ENCODE results near the gene RAB5IF. TPM values are rescaled to one million over a fixed set of nuclear protein-coding genes. Genes with fewer than 3 reads are reported as not detected.
"Not testable (repeated sequence)": the region's sequence is repeated elsewhere in the genome, so short reads cannot be mapped to it uniquely, and the experiment has no call there.

Gene RAB5IF
- total RNA-seq, 1 donor = 59.7 TPM

DNA sequence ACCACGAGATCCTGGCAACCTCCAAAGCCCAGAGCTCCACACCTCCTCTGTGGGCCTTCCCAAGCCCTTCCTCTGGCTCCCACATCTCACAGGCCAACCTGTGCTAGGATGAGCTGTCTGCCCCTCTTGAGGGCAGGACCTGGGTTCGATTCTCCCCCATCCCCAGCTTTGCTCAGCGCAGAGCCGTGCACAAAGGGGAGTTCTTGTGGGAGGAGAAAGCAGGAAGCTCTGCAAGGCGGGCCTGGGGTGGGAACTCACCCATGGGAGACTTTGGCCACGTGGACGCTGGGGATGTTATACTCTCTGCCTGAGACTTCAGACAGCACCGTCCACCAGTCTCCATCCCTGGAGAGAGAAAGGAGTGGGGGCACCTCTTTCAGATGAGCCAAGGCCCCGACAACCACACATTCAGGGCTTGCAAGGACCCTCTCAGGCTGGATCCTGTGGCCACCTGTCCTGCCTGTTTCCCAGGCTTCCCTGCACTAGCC, 27.8 kb downstream of the RAB5IF start:
- H3K9me3 ChIP-seq (ENCODE audit: low read depth, low read length) = no peaks in the 10 kb centered on the region
- no peaks in the 10 kb centered on the region for H3K79me2 ChIP-seq (ENCODE audit: insufficient read depth, low read length)
- DNase-seq (ENCODE audit: insufficient read length, low spot score, missing footprints) = no peak
- H4K20me1 ChIP-seq (ENCODE audit: insufficient read depth, low read length) = no peaks in the 10 kb centered on the region
- no peaks in the 10 kb centered on the region for H3K4me1 ChIP-seq (ENCODE audit: insufficient read depth, low read length)
- no peaks in the 10 kb centered on the region for H3K27me3 ChIP-seq (ENCODE audit: insufficient read depth, low read length)
- H2AFZ ChIP-seq (ENCODE audit: low read length) = no peak overlapping the region
- no peaks in the 10 kb centered on the region for H3K36me3 ChIP-seq (ENCODE audit: insufficient read depth, low read length)
- no peak overlapping the region for H3K27ac ChIP-seq (ENCODE audit: low read depth, low read length)
- H3K4me3 ChIP-seq (ENCODE audit: insufficient read depth, low read length) = no peak overlapping the region
- TF ChIP-seq CTCF (IDR thresholded peaks at IDR 0.05; ENCODE audit: extremely low read depth, low read depth, low read length) = no peak
- H3K4me2 ChIP-seq (ENCODE audit: insufficient read depth, low read length) = no peak overlapping the region

GRCh38 chr20:36634342-36634741, 28.8 kb downstream of the RAB5IF start:
- no peaks in the 10 kb centered on the region for H3K36me3 ChIP-seq (ENCODE audit: insufficient read depth, low read length)
- no peak for TF ChIP-seq CTCF (IDR thresholded peaks at IDR 0.05; ENCODE audit: extremely low read depth, low read depth, low read length)
- no peak overlapping the region for H3K27ac ChIP-seq (ENCODE audit: low read depth, low read length)
- no peak overlapping the region for H2AFZ ChIP-seq (ENCODE audit: low read length)
- H3K4me1 ChIP-seq (ENCODE audit: insufficient read depth, low read length) = no peaks in the 10 kb centered on the region
- H3K27me3 ChIP-seq (ENCODE audit: insufficient read depth, low read length) = no peaks in the 10 kb centered on the region
- no peaks in the 10 kb centered on the region for H3K79me2 ChIP-seq (ENCODE audit: insufficient read depth, low read length)
- no peak for DNase-seq (ENCODE audit: insufficient read length, low spot score, missing footprints)
- H4K20me1 ChIP-seq (ENCODE audit: insufficient read depth, low read length) = no peaks in the 10 kb centered on the region
- no peak overlapping the region for H3K4me2 ChIP-seq (ENCODE audit: insufficient read depth, low read length)
- no peak overlapping the region for H3K4me3 ChIP-seq (ENCODE audit: insufficient read depth, low read length)
- H3K9me3 ChIP-seq (ENCODE audit: low read depth, low read length) = no peaks in the 10 kb centered on the region

DNA sequence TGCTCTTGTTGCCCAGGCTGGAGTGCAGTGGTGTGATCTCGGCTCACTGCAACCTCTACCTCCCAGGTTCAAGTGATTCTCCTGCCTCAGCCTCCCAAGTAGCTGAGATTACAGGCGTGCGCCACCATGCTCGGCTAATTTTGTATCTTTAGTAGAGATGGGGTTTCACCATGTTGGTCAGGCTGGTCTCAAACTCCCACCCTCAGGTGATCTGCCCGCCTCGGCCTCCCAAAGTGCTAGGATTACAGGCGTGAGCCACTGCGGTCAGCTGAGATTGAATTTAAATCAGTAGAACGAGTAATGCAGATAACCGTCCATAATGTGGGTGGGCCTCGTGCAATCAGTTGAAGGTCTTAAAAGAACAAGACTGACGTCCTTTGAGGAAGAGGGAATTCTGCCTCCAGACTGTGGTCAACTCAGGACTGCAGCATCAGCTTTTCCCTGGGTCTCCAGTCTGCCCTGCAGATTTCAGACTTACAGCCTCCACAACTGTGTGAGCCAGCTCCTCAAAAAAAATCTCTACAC, 33.4 kb downstream of the RAB5IF start:
- H3K4me1 ChIP-seq (ENCODE audit: insufficient read depth, low read length); H3K36me3 ChIP-seq (ENCODE audit: insufficient read depth, low read length); H3K27me3 ChIP-seq (ENCODE audit: insufficient read depth, low read length); DNase-seq (ENCODE audit: insufficient read length, low spot score, missing footprints); H3K27ac ChIP-seq (ENCODE audit: low read depth, low read length); H3K79me2 ChIP-seq (ENCODE audit: insufficient read depth, low read length); H3K9me3 ChIP-seq (ENCODE audit: low read depth, low read length); H4K20me1 ChIP-seq (ENCODE audit: insufficient read depth, low read length); H2AFZ ChIP-seq (ENCODE audit: low read length); H3K4me3 ChIP-seq (ENCODE audit: insufficient read depth, low read length); H3K4me2 ChIP-seq (ENCODE audit: insufficient read depth, low read length): not testable (repeated sequence)

DNA sequence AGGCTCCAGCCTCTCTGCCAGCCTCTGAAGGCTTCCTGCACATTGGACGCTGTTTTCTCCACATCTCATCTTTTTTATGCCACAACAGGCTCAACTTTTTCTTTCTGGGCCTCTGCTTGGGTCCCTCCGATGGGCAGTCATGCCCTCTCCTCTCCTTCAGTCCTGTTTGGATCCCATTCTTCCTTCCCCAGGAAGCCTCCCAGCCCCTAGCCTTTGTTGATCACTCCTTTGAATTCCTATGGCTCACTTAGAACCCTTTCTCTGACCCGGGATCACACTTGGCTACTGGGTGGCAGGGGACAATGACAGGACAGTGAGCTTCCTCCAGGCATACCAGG, 35.9 kb downstream of the RAB5IF start:
- TF ChIP-seq CTCF (IDR thresholded peaks at IDR 0.05; ENCODE audit: extremely low read depth, low read depth, low read length) = no peak
- no peaks in the 10 kb centered on the region for H3K36me3 ChIP-seq (ENCODE audit: insufficient read depth, low read length)
- no peak overlapping the region for H2AFZ ChIP-seq (ENCODE audit: low read length)
- H3K27ac ChIP-seq (ENCODE audit: low read depth, low read length) = no peak overlapping the region
- no peak overlapping the region for H3K4me2 ChIP-seq (ENCODE audit: insufficient read depth, low read length)
- no peaks in the 10 kb centered on the region for H3K79me2 ChIP-seq (ENCODE audit: insufficient read depth, low read length)
- no peaks in the 10 kb centered on the region for H3K27me3 ChIP-seq (ENCODE audit: insufficient read depth, low read length)
- DNase-seq (ENCODE audit: insufficient read length, low spot score, missing footprints) = no peak
- no peaks in the 10 kb centered on the region for H4K20me1 ChIP-seq (ENCODE audit: insufficient read depth, low read length)
- no peaks in the 10 kb centered on the region for H3K4me1 ChIP-seq (ENCODE audit: insufficient read depth, low read length)
- H3K4me3 ChIP-seq (ENCODE audit: insufficient read depth, low read length) = no peak overlapping the region
- H3K9me3 ChIP-seq (ENCODE audit: low read depth, low read length) = no peaks in the 10 kb centered on the region
